D721Med (cell line): ENCODE measurements around the gene CPB2.
A peak's percentile ranks its signal among the peaks of the same experiment; 100 is the strongest.

ENCODE experiments used
- DNase-seq: peaks from one replicate; pipeline ENCODE4 v3.0.0; 2011; ENCODE audit warnings: low spot score; ENCODE audit not compliant: insufficient read length
- FAIRE-seq: peaks from 2 replicates; lab custom pipeline; 2011; peaks lifted over from hg19 to GRCh38; lab: Jason Lieb, UNC
- TF ChIP-seq, protein P1 (sequence below): IDR thresholded peaks from 2 replicates; pipeline ENCODE4 v1.5.1; 2012; ENCODE audit warnings: mild to moderate bottlenecking, control low read depth; ENCODE audit not compliant: insufficient read depth; ENCODE audit errors: missing control alignments

The CPB2 gene

DNA sequence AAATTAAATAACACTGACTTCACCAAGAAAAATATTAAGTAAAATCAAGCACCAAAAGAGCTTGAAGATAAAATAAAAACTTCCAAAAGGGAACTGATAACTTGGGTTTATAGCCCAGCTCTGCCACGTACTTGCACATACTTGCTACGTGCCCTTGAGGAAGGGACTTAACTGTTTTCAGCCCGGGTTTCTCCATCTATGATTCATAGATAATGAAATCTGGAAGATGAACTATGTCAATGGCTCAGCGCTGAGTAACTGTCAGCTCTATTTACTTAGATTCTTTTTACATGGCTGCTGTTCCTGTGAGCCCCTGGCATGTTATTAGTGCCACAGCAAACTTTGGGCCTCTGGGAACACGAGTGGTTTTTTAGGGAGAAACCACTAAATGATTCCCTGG, 42.6 kb downstream of the CPB2 start:
- no peak for FAIRE-seq
- DNase-seq = no peak
- TF ChIP-seq, protein P1, sequence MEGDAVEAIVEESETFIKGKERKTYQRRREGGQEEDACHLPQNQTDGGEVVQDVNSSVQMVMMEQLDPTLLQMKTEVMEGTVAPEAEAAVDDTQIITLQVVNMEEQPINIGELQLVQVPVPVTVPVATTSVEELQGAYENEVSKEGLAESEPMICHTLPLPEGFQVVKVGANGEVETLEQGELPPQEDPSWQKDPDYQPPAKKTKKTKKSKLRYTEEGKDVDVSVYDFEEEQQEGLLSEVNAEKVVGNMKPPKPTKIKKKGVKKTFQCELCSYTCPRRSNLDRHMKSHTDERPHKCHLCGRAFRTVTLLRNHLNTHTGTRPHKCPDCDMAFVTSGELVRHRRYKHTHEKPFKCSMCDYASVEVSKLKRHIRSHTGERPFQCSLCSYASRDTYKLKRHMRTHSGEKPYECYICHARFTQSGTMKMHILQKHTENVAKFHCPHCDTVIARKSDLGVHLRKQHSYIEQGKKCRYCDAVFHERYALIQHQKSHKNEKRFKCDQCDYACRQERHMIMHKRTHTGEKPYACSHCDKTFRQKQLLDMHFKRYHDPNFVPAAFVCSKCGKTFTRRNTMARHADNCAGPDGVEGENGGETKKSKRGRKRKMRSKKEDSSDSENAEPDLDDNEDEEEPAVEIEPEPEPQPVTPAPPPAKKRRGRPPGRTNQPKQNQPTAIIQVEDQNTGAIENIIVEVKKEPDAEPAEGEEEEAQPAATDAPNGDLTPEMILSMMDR = no peak

- FAIRE-seq (no peak), DNase-seq (no peak)
- TF ChIP-seq, protein P1 = no peak
Measured at GRCh38 chr13:46059405-46059804, 45.4 kb downstream of the CPB2 start.

DNA sequence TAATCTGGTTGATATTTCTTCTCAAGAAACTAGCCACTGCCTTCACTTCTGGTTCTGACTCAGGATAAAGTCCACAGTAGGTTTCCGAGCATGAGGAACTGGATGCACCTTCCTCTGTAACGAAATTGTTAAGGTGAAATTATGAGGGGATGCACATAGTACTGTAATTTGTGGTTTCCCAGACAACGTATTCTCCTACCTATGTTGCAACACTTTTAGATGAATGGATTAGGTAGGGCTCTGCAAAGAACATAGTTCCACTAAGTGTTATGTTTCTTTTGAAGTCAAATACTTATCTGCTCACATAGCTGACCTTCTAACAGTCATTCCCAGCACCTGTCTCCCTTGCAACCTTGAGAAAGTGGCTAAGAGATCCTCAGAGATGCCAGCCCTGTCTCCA, 46.6 kb downstream of the CPB2 start:
- TF ChIP-seq, protein P1 = no peak
- DNase-seq (no peak), FAIRE-seq (no peak)

- DNase-seq = no peak
- peak; percentile 81 for FAIRE-seq
- TF ChIP-seq, protein P1 = no peak
Measured at GRCh38 chr13:46057256-46058015, 47.4 kb downstream of the CPB2 start.

DNA sequence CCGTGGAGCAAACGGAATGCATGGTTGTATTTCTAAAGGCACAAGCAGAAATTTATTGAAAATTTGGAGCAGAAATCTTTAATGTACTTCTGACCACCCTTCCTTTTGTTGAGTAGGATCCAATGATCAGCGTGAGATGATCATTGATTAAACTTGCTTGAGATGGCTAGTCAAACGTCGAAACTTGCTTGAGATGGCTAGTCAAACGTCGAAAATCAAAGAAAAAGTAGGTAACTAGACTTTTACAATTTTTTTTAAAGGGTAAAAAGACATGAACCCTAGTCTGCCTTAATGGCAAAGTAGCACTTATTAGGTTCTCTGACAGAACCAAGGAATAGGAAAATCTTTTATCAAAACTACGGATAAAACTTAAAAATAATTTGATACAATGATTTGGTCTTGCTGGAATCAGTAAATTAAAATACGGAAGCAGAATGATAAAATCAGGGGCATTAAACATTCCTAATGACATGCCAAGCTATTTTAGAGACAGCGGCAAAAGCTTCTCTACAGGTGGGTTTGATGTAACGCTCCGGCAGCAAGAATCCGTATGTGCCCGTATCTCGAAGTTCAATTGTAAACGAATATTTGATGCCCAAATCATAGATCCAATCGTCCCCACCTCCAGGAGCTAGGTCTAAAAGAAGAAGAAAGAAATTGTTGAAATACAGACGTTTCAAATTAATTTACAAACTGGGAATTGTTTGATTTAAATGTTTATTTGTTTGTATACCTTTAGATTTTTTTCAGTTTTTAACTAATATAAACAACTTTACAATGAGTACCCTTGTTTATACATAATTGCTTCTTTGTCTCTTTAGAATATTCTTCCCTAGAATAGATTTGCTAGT, 51.4 kb downstream of the CPB2 start:
- DNase-seq (no peak), FAIRE-seq (no peak)
- TF ChIP-seq, protein P1 = no peak

DNA sequence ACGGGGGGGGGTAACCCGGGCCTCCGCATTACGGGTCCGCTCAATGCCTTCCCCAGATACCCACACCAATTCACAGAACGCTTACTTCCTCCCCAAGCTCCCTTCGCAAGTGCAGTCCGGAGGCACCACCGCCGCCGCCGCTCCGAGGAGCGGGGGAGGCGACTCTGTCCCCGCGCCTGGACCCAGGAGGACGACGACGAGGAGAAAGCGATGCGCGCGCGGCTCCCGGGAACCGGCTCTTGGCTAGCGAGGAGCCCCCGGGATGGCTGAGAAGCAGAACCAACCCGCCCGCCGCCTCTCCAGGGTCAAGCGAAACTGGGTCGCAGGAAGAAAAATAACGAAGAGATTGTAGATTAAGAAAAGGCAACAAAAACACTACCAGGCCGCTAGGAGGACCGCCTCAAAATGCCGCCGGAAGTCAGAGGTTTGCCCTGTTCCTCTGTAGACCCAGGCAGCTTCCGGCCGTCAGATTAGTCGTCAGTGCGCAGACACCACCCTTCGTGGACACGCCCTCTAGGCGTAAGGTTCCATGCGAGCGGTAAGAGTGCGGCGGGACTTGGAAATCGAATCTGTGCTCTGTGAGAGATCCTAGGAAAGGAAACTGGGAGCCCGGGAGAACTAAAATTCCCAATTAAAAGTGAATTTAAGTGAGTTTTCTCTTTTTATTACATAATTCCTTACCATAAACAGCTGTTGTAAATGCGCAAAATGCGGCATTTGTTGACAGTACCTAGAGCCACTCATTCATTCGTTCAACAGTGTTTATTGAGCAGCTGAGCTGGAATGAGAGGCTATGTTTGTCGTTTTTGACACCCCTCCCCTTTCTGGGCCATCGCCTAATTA, 52.3 kb downstream of the CPB2 start, which contains the start of gene ZC3H13:
ZC3H13 (minus strand) TSS at position 428 of the 843 bp plus-strand sequence. CDS start 7,239 bp downstream, outside the sequence.
- TF ChIP-seq, protein P1 = peak; percentile 11
- DNase-seq = peak; percentile 41
- FAIRE-seq = peak; percentile 44
